Tongue (tissue), 2 donors: ENCODE results near the gene SPRED2. TPM values are rescaled to one million over a fixed set of nuclear protein-coding genes. Genes with fewer than 3 reads are reported as not detected.

Experiments
- DNase-seq: peaks from one replicate; pipeline ENCODE4 v3.0.0-alpha.2; 2015
- total RNA-seq: library from RNA; depleted of rRNA; stranded (reverse); fragments of >200 nt; gene quantifications from one replicate; pipeline ENCODE4 v1.2.3, GENCODE V29; 2014

Gene SPRED2
- total RNA-seq, 1 donor from 2014 or later = 25.8 TPM

- DNase-seq = peak; percentile 32
Observed at GRCh38 chr2:65309699-65310098, 122.7 kb downstream of the SPRED2 start.

GRCh38 chr2:65305934-65306333, 126.5 kb downstream of the SPRED2 start:
- no peak for DNase-seq

- DNase-seq = peak; percentile 81
Observed at GRCh38 chr2:65300761-65301711, 131.4 kb downstream of the SPRED2 start.

- DNase-seq = peak; percentile 57
Observed at GRCh38 chr2:65300134-65300760, 132.2 kb downstream of the SPRED2 start.

- DNase-seq = no peak
Observed at GRCh38 chr2:65299246-65299645, 133.2 kb downstream of the SPRED2 start.

GRCh38 chr2:65298089-65298488, 134.3 kb downstream of the SPRED2 start:
- DNase-seq = no peak

- DNase-seq = no peak
Observed at GRCh38 chr2:65297544-65297943, 134.9 kb downstream of the SPRED2 start.

- DNase-seq = no peak
Observed at GRCh38 chr2:65296971-65297370, 135.4 kb downstream of the SPRED2 start.

- no peak for DNase-seq
Observed at GRCh38 chr2:65294701-65295100, 137.7 kb downstream of the SPRED2 start.

- DNase-seq = no peak
Observed at GRCh38 chr2:65294136-65294535, 138.3 kb downstream of the SPRED2 start.

GRCh38 chr2:65293376-65293775, 139.0 kb downstream of the SPRED2 start:
- DNase-seq = no peak

- DNase-seq = peak; percentile 92
Observed at GRCh38 chr2:65292461-65293011, 139.9 kb downstream of the SPRED2 start.

GRCh38 chr2:65292106-65292400, 140.3 kb downstream of the SPRED2 start:
- peak; percentile 42 for DNase-seq

GRCh38 chr2:65291216-65292105, 140.9 kb downstream of the SPRED2 start:
- DNase-seq = no peak

GRCh38 chr2:65287364-65287763, 145.0 kb downstream of the SPRED2 start:
- no peak for DNase-seq

GRCh38 chr2:65282477-65283053, 149.8 kb downstream of the SPRED2 start:
- no peak for DNase-seq

GRCh38 chr2:65281627-65282351, 150.6 kb downstream of the SPRED2 start:
- DNase-seq = peak; percentile 93

GRCh38 chr2:65279756-65280155, 152.6 kb downstream of the SPRED2 start:
- DNase-seq = peak; percentile 49

- peak; percentile 70 for DNase-seq
Observed at GRCh38 chr2:65278531-65278981, 153.8 kb downstream of the SPRED2 start.

- DNase-seq = peak; percentile 42
Observed at GRCh38 chr2:65277791-65278483, 154.5 kb downstream of the SPRED2 start.
